SW 1271 (cell line): Measurements from ENCODE around the gene RWDD2A.
A peak's percentile ranks its signal among the peaks of the same experiment; 100 is the strongest.

Experiments
- DNase-seq, 2 experiments: peaks; one replicate each; lab custom pipeline; 2025; lab: John Stamatoyannopoulos, UW

The RWDD2A gene

GRCh38 chr6:83198486-83199172, 5.5 kb downstream of the RWDD2A start:
- DNase-seq: peak in 1 of 2 experiments; percentile 19

- DNase-seq: no peak
These were observed 6.2 kb downstream of the RWDD2A start for GRCh38 chr6:83199173-83199862.

- DNase-seq: no peak
These were observed 6.7 kb downstream of the RWDD2A start for GRCh38 chr6:83199863-83200225.

- no peak for DNase-seq
These were observed 8.9 kb downstream of the RWDD2A start for GRCh38 chr6:83202031-83202430.

- DNase-seq: peak; percentile 18 to 65
These were observed 22.2 kb downstream of the RWDD2A start for GRCh38 chr6:83215131-83216047.

- no peak for DNase-seq
These were observed 23.6 kb downstream of the RWDD2A start for GRCh38 chr6:83216806-83217205.

- DNase-seq: no peak
These were observed 25.5 kb downstream of the RWDD2A start for GRCh38 chr6:83218646-83219045.

- DNase-seq: no peak
These were observed 27.0 kb downstream of the RWDD2A start for GRCh38 chr6:83220121-83220520.

GRCh38 chr6:83221276-83221675, 28.1 kb downstream of the RWDD2A start:
- no peak for DNase-seq

GRCh38 chr6:83221889-83222479, 28.8 kb downstream of the RWDD2A start:
- DNase-seq: peak in 1 of 2 experiments; percentile 36

GRCh38 chr6:83226517-83226916, 33.4 kb downstream of the RWDD2A start:
- no peak for DNase-seq

GRCh38 chr6:83231146-83231545, 38.0 kb downstream of the RWDD2A start:
- DNase-seq: no peak

- no peak for DNase-seq
These were observed 54.3 kb downstream of the RWDD2A start for GRCh38 chr6:83247471-83247870.
